ENCODE results near the gene AHCTF1.
A peak's percentile ranks its signal among the peaks of the same experiment; 100 is the strongest.
"Not testable (repeated sequence)": the region's sequence is repeated elsewhere in the genome, so short reads cannot be mapped to it uniquely, and the experiment has no call there.

Gene AHCTF1

GRCh38 chr1:246865921-246866320 is 65.8 kb downstream of the AHCTF1 start:
- no peak for DNase-seq (ENCODE audit: low read depth)
- no peak overlapping the region for H3K4me3 ChIP-seq (ENCODE audit: low read length)
- no peak for TF ChIP-seq CTCF (conservative IDR thresholded peaks at IDR 0.05; ENCODE audit: low read depth, low read length)

- not testable (repeated sequence) for DNase-seq (ENCODE audit: low read depth); H3K4me3 ChIP-seq (ENCODE audit: low read length)
Measured at GRCh38 chr1:246863791-246864190, 68.0 kb downstream of the AHCTF1 start.

- no peak for DNase-seq (ENCODE audit: low read depth)
- no peak overlapping the region for H3K4me3 ChIP-seq (ENCODE audit: low read length)
- TF ChIP-seq CTCF (conservative IDR thresholded peaks at IDR 0.05; ENCODE audit: low read depth, low read length) = no peak
Measured at GRCh38 chr1:246860401-246860800, 71.3 kb downstream of the AHCTF1 start.

GRCh38 chr1:246856371-246856770 is 75.4 kb downstream of the AHCTF1 start:
- no peak for TF ChIP-seq CTCF (conservative IDR thresholded peaks at IDR 0.05; ENCODE audit: low read depth, low read length)
- peak; percentile 35 for DNase-seq (ENCODE audit: low read depth)

GRCh38 chr1:246850640-246851039 is 81.1 kb downstream of the AHCTF1 start:
- DNase-seq (ENCODE audit: low read depth); H3K4me3 ChIP-seq (ENCODE audit: low read length): not testable (repeated sequence)

More at GRCh38 chr1:246856371-246856770, 75.4 kb downstream of the AHCTF1 start:
- H3K4me3 ChIP-seq (ENCODE audit: low read length) = no peak overlapping the region

- no peak for DNase-seq (ENCODE audit: low read depth)
- no peak for TF ChIP-seq CTCF (conservative IDR thresholded peaks at IDR 0.05; ENCODE audit: low read depth, low read length)
- H3K4me3 ChIP-seq (ENCODE audit: low read length) = no peak overlapping the region
Measured at GRCh38 chr1:246843876-246844275, 87.9 kb downstream of the AHCTF1 start.

GRCh38 chr1:246840761-246841160 is 91.0 kb downstream of the AHCTF1 start:
- DNase-seq (ENCODE audit: low read depth); H3K4me3 ChIP-seq (ENCODE audit: low read length): not testable (repeated sequence)

GRCh38 chr1:246838118-246838456 is 93.7 kb downstream of the AHCTF1 start:
- DNase-seq (ENCODE audit: low read depth) = no peak
- no peak for TF ChIP-seq CTCF (conservative IDR thresholded peaks at IDR 0.05; ENCODE audit: low read depth, low read length)
- no peak overlapping the region for H3K4me3 ChIP-seq (ENCODE audit: low read length)

GRCh38 chr1:246837418-246838117 is 94.2 kb downstream of the AHCTF1 start:
- no peak for DNase-seq (ENCODE audit: low read depth)
- no peak for TF ChIP-seq CTCF (conservative IDR thresholded peaks at IDR 0.05; ENCODE audit: low read depth, low read length)
- H3K4me3 ChIP-seq (ENCODE audit: low read length) = no peak overlapping the region
